ENCODE data around the gene NPHP4. TPM values are rescaled to one million over a fixed set of nuclear protein-coding genes. Genes with fewer than 3 reads are reported as not detected.

Gene NPHP4
- total and polyA plus RNA-seq, 4 donors = 1.7 to 5.6 (median 3.5) TPM

- no peaks in the 10 kb centered on the region for H3K36me3 ChIP-seq (ENCODE audit: control insufficient read depth in 4 of 4, insufficient read depth in 3 of 4, low read depth in 1 of 4, low read length in 3 of 4)
- TF ChIP-seq GABPA (IDR thresholded peaks at IDR 0.05 in 1 of 2, conservative IDR thresholded peaks at IDR 0.05 in 1 of 2) (no peak), RAD21 (IDR thresholded peaks at IDR 0.05) (no peak), MAX (IDR thresholded peaks at IDR 0.05) (no peak), YY1 (IDR thresholded peaks at IDR 0.05) (no peak), RXRA (IDR thresholded peaks at IDR 0.05) (no peak), FOXA2 (IDR thresholded peaks at IDR 0.05) (no peak), JUND (IDR thresholded peaks at IDR 0.05) (no peak), HNF4A (conservative IDR thresholded peaks at IDR 0.05) (no peak), FOXA1 (IDR thresholded peaks at IDR 0.05) (no peak), EGR1 (IDR thresholded peaks at IDR 0.05; ENCODE audit: low read depth in 2 of 2) (no peak), CTCF (IDR thresholded peaks at IDR 0.05; ENCODE audit: low read depth, low read length, missing input control) (no peak), TAF1 (conservative IDR thresholded peaks at IDR 0.05) (no peak), ZBTB33 (IDR thresholded peaks at IDR 0.05) (no peak), SP1 (IDR thresholded peaks at IDR 0.05) (no peak), NR2F2 (IDR thresholded peaks at IDR 0.05) (no peak), REST (IDR thresholded peaks at IDR 0.05) (no peak), ATF3 (IDR thresholded peaks at IDR 0.05) (no peak), HNF4G (IDR thresholded peaks at IDR 0.05) (no peak)
- H3K9me3 ChIP-seq (ENCODE audit: control insufficient read depth in 4 of 4, low read length in 3 of 4) = no peaks in the 10 kb centered on the region
- no peak overlapping the region for H3K4me3 ChIP-seq (ENCODE audit: low read depth in 1 of 3, low read length in 3 of 3)
- 91% methylated on average over 5 of the region's 5 CpGs for WGBS
- H3K4me1 ChIP-seq (ENCODE audit: control insufficient read depth in 4 of 4, insufficient read depth in 4 of 4, low read length in 3 of 4) = no peaks in the 10 kb centered on the region
- H3K27ac ChIP-seq (ENCODE audit: low read depth in 1 of 2, low read length in 2 of 2) = no peak overlapping the region
- no peak for DNase-seq (ENCODE audit: low spot score)
- no peaks in the 10 kb centered on the region for H3K27me3 ChIP-seq (ENCODE audit: control insufficient read depth in 4 of 4, insufficient read depth in 4 of 4, low read length in 3 of 4)
- H3K9ac ChIP-seq (ENCODE audit: low read depth in 1 of 2, low read length in 2 of 2) = no peak overlapping the region
Observed at GRCh38 chr1:6029351-6029750, 37.1 kb upstream of the NPHP4 start.

Data from liver (tissue), 9 donors.